ENCODE results near the gene CUL4A.

The CUL4A gene

DNA sequence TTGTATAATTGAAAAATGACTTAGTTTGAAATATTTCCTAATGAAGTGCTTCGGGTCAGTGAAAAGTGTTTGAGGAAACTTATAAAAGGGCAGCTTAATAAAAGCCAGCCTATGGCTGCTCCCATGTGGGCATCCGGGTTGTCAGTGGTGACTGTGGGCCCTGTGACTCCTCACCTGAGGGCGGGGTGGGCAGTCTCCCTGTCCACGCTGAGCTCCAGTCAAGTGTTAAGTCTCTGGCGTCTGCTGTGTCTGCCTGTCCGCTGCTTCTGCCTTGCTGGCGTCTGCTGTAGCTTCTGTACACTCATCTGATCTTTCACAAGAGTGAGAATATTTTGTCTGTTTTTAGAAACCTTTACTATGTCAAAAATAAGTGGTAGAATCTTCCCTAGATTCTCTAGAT lies 94.7 kb downstream of the CUL4A start:
- no peaks in the 10 kb centered on the region for H3K9me2 ChIP-seq (replicated peaks; ENCODE audit: low read depth, low read length)

DNA sequence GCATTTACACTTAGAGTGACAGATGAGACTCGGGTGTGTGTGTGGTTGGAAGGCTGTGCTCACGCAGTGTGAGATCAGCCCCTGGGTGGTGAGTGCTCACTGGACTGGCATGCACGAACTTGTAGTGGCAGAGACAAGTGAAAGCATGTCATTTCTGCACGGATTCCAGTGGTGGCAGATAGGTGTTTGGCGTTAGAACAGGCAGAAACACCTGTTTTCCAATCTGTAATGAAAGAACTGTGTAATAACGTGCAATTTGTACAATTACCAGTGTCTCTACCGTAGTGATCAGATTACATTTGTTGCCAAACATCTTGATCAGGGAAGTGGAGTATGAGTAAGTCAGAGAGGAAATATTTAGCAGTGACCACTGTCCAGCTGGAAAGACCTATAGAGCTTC lies 95.8 kb downstream of the CUL4A start:
- Histone ChIP-seq H3K9me2 (replicated peaks; ENCODE audit: low read depth, low read length) (no peaks in the 10 kb centered on the region), H2AFZ (ENCODE audit: low read length) (no peak overlapping the region), H3K27me3 (ENCODE audit: insufficient read depth, low read length, poor library complexity, severe bottlenecking) (no peaks in the 10 kb centered on the region), H3K4me1 (ENCODE audit: insufficient read depth, low read length, poor library complexity, severe bottlenecking) (no peaks in the 10 kb centered on the region), H3K9me3 (ENCODE audit: insufficient read depth, low read depth, low read length) (no peaks in the 10 kb centered on the region), H3K79me2 (ENCODE audit: insufficient read depth, low read length) (peaks cover 50% of the 10 kb centered on the region), H3K9ac (ENCODE audit: low read depth, low read length, poor library complexity, severe bottlenecking) (no peak overlapping the region), H3K36me3 (ENCODE audit: insufficient read depth, low read length) (peaks cover 9% of the 10 kb centered on the region), H3F3A (ENCODE audit: low read depth) (no peaks in the 10 kb centered on the region), H3K4me2 (ENCODE audit: low read depth, low read length, poor library complexity, severe bottlenecking) (no peak overlapping the region), H4K20me1 (ENCODE audit: insufficient read depth, low read length, poor library complexity, severe bottlenecking) (no peaks in the 10 kb centered on the region), H3K4me3 (ENCODE audit: low read length, poor library complexity, severe bottlenecking) (no peak overlapping the region)
- TF ChIP-seq EZH2phosphoT487 (IDR thresholded peaks at IDR 0.05; ENCODE audit: borderline replicate concordance): no peak
- TF ChIP-seq, protein P1, sequence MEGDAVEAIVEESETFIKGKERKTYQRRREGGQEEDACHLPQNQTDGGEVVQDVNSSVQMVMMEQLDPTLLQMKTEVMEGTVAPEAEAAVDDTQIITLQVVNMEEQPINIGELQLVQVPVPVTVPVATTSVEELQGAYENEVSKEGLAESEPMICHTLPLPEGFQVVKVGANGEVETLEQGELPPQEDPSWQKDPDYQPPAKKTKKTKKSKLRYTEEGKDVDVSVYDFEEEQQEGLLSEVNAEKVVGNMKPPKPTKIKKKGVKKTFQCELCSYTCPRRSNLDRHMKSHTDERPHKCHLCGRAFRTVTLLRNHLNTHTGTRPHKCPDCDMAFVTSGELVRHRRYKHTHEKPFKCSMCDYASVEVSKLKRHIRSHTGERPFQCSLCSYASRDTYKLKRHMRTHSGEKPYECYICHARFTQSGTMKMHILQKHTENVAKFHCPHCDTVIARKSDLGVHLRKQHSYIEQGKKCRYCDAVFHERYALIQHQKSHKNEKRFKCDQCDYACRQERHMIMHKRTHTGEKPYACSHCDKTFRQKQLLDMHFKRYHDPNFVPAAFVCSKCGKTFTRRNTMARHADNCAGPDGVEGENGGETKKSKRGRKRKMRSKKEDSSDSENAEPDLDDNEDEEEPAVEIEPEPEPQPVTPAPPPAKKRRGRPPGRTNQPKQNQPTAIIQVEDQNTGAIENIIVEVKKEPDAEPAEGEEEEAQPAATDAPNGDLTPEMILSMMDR (conservative IDR thresholded peaks at IDR 0.05; ENCODE audit: low read length): no peak

More for the DNA sequence above, 94.7 kb downstream of the CUL4A start:
- H4K20me1 ChIP-seq (ENCODE audit: insufficient read depth, low read length, poor library complexity, severe bottlenecking): no peaks in the 10 kb centered on the region
- no peak overlapping the region for H2AFZ ChIP-seq (ENCODE audit: low read length)
- no peaks in the 10 kb centered on the region for H3K27me3 ChIP-seq (ENCODE audit: insufficient read depth, low read length, poor library complexity, severe bottlenecking)
- no peak overlapping the region for H3K4me2 ChIP-seq (ENCODE audit: low read depth, low read length, poor library complexity, severe bottlenecking)
- peaks cover 4% of the 10 kb centered on the region for H3K4me1 ChIP-seq (ENCODE audit: insufficient read depth, low read length, poor library complexity, severe bottlenecking)
- H3K9ac ChIP-seq (ENCODE audit: low read depth, low read length, poor library complexity, severe bottlenecking): no peak overlapping the region
- H3K9me3 ChIP-seq (ENCODE audit: insufficient read depth, low read depth, low read length): no peaks in the 10 kb centered on the region
- TF ChIP-seq EZH2phosphoT487 (IDR thresholded peaks at IDR 0.05; ENCODE audit: borderline replicate concordance): no peak
- TF ChIP-seq, protein P1 (conservative IDR thresholded peaks at IDR 0.05; ENCODE audit: low read length): no peak
- no peaks in the 10 kb centered on the region for H3F3A ChIP-seq (ENCODE audit: low read depth)
- H3K79me2 ChIP-seq (ENCODE audit: insufficient read depth, low read length): peaks cover 61% of the 10 kb centered on the region
- H3K36me3 ChIP-seq (ENCODE audit: insufficient read depth, low read length): peaks cover 3% of the 10 kb centered on the region; the same call in 1 of the 2 replicates
- H3K4me3 ChIP-seq (ENCODE audit: low read length, poor library complexity, severe bottlenecking): no peak overlapping the region

DNA sequence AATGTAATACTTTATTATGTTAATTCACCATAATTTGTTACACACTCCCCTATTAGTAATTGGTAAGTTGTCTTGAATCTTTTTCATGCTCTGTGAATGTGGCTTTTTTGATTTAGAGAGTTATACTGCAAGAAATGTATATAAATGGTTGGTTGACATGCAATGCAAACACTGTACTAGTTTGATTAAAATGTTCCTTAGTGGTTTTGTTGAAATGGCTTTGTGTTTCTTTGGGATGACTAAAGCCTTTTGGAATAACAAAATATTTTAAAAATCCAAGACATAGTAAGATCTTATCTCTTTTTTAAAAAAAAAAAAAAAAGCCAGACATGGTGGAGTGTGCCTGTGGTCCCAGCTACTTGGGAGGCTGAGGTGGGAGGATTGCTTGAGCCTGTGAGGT lies 98.1 kb downstream of the CUL4A start:
- H3K9ac ChIP-seq (ENCODE audit: low read depth, low read length, poor library complexity, severe bottlenecking): no peak overlapping the region
- no peaks in the 10 kb centered on the region for H3K9me3 ChIP-seq (ENCODE audit: insufficient read depth, low read depth, low read length)
- no peaks in the 10 kb centered on the region for H3K27me3 ChIP-seq (ENCODE audit: insufficient read depth, low read length, poor library complexity, severe bottlenecking)
- H3F3A ChIP-seq (ENCODE audit: low read depth): no peaks in the 10 kb centered on the region
- H2AFZ ChIP-seq (ENCODE audit: low read length): no peak overlapping the region
- TF ChIP-seq EZH2phosphoT487 (IDR thresholded peaks at IDR 0.05; ENCODE audit: borderline replicate concordance): no peak
- TF ChIP-seq, protein P1 (conservative IDR thresholded peaks at IDR 0.05; ENCODE audit: low read length): no peak
- H3K4me3 ChIP-seq (ENCODE audit: low read length, poor library complexity, severe bottlenecking): no peak overlapping the region
- peaks cover 32% of the 10 kb centered on the region for H3K79me2 ChIP-seq (ENCODE audit: insufficient read depth, low read length)
- peaks cover 31% of the 10 kb centered on the region for H3K36me3 ChIP-seq (ENCODE audit: insufficient read depth, low read length)
- H3K4me2 ChIP-seq (ENCODE audit: low read depth, low read length, poor library complexity, severe bottlenecking): no peak overlapping the region
- H3K9me2 ChIP-seq (replicated peaks; ENCODE audit: low read depth, low read length): no peaks in the 10 kb centered on the region
- H4K20me1 ChIP-seq (ENCODE audit: insufficient read depth, low read length, poor library complexity, severe bottlenecking): no peaks in the 10 kb centered on the region
- no peaks in the 10 kb centered on the region for H3K4me1 ChIP-seq (ENCODE audit: insufficient read depth, low read length, poor library complexity, severe bottlenecking)
